GM20431 (cell line): ENCODE data around the gene CEP95.
"Not testable (repeated sequence)": the region's sequence is repeated elsewhere in the genome, so short reads cannot be mapped to it uniquely, and the experiment has no call there.

Source experiments
- in situ Hi-C: fragments of 300-500 bp; cut with MseI, MboI; formaldehyde crosslinking; loops from one replicate; pipeline ENCODE4 v1.15.0; 2020; ENCODE audit warnings: low sequenced_read_pairs; ENCODE audit not compliant: unreplicated experiment

Gene CEP95

DNA sequence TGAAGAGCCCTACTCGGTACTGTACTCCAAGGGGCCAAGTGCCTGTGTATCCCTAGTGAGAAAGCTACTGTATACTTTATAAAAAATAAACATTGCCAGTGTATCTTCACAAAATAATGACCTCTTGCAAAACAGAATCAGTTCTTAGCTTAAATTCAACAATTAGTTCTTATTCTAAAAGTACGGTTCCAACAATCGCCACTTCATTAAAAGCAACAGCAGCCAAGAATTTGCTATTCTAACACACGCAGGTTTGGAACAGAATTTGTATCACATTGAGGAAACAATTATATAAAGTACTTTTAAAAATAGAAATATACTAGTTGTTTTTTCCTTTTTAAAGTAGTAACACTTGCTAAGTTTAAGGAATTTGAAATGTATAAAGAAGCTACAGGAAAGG, 48.5 kb downstream of the CEP95 start:
- in situ Hi-C loops: no loop called here

DNA sequence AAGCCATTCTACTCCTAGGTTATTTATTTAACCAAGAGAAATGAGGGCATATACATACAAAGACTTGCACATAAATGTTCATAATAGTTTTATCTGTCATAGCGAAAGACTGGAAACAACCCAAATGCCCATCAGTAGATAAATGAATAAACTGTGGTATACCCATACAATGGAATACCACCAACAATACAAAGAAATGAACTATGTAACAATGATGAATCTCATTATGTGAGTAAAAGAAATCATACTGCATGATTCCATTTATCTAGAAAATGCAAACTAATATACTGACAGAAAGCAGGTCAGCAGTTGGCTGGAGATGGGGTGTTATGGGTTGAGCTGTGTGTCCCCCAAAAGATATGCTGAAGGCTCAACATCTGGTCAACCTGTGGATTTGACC, 57.3 kb downstream of the CEP95 start:
- in situ Hi-C loops: no loop called here

DNA sequence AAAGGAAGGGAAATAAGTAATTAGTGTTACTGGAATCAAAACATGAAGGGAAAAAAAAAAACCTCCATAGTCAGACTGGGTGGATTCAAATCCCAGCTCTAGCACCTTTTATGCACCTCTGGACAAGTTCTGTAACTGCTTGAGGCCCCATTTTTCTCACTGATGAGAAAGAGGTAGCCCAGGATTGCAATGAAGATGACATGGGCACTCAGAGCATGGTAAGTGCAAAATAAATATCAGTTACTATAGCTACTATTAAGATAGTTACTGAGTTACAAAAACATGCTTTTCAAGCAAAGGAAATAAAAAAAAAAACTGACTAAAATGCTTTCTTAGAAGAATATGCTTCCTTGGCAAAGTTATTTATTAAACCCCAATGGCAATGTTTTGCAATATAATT, 58.8 kb downstream of the CEP95 start:
- in situ Hi-C loops: no loop called here

DNA sequence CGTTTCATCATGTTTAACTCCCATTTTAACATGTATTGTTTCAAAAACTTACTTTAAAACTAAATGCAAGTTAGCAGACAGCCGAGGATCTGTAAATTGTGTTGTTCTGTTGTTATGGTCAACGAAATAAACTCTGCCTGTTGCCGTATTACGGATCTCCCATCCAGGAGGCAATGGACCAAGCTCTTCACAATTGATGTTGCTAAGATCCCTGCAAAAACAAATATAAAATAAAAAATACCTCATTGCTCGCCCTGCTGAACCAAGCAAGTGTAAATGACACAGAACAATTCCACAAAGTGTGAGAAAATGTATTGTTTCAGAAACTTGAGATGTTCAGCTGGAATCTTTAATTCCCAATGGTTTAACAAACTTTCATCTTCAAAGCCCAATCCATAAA, 65.0 kb downstream of the CEP95 start:
- in situ Hi-C loops: no loop called here

DNA sequence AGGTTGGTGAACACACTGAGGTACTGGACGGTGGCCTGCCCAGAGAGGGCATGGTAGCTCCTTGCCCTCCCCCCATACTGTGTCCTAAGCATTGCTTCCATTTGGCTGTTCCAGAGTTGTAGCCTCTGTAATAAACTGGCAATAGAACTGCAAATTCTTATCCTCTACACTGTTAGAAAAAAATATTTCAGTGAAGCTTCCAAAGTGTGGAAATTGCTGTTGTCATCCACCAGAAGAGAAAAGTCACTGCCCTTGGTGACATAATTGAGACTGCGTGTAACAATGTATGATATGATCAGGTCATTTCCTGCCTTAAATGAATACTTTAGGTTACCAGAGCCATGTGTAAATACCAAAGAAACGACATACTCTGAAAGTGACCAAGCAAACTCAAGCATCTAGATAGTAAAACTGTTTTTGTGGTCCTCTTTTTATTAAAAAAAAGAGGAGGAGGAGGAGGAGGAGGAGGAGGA, 65.9 kb downstream of the CEP95 start:
- in situ Hi-C loops: no loop called here

DNA sequence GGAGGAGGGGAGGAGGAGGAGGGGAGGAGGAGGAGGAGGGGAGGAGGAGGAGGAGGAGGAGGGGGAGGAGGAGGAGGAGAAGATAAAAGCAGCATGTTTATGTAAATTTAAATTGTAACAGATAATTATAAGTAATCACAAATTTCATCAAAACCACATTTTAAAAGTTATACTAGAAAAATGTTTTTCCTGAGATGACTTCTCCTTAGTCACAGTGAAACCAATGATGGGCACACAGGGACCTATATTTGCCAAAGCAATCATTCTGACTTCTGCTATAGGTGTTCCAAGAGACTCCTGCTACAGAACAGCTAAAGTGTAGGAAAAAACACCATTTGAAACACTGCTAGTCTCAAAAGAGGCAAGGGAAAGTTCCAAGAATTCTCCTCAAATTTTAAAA, 66.4 kb downstream of the CEP95 start:
- in situ Hi-C loops: no loop called here

DNA sequence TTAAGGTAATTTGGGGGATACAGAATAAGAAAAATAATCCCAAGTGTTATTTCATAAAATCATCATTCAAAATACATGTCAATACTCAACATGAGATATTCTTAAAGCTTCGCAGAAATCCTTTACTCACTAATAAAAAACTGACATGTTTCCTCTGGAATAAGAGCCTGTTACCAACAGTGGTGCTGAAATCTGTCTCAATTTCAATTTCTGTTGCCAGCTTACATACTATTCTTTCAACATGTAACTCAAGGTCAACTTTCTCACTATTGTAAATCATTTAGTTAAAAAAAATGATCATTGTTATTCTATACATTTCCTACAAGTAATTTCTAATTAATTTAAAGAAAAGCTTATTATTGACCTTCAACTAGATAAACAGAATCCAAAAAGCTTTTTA, 67.9 kb downstream of the CEP95 start:
- in situ Hi-C loops: no loop called here

DNA sequence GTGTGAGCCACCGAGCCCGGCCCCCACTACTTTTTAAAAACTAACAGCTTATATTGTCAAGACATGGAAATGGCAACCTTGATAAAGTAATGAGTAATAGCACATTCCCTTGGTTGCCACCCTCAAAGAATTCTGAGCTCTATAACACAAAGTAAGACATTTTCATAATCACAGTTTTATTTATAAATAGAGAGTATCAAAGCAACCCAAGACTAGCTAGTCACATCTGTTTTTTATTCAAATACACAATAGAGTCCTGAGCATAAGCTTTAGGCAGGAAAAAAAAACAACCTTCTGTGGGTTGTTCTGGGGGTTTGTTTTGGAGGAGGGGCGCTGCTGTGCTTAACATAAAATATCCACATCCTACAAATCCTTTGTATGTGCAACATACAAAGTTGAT, 68.7 kb downstream of the CEP95 start:
- in situ Hi-C loops: no loop called here

DNA sequence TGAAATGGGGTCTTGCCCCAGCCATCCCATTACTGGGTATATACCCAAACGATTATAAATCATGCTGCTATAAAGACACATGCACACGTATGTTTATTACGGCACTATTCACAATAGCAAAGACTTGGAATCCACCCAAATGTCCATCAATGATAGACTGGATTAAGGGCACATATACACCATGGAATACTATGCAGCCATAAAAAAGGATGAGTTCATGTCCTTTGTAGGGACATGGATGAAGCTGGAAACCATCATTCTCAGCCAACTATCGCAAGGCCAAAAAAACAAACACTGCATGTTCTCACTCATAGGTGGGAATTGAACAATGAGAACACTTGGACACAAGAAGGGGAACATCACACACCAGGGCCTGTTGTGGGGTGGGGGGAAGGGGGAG, 70.2 kb downstream of the CEP95 start:
- in situ Hi-C loops: not testable (repeated sequence)

DNA sequence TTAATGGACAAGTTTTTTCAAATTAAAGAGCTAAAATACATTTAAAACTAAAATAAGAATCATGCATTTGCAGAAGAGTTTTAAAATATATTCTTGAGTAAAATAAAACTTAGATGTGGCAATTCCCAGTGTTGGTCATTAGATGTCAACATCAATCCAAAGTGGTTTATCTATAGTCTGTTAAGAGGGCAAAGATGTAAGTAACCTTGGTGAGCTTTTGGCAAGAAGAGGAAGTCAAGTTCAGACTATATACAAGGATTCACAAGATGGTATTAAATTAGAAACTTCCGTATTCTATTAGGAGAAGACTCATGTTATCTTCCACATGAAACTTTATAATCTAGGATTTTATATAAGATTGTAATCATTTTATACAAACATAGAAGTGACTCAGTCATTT, 73.1 kb downstream of the CEP95 start:
- in situ Hi-C loops: no loop called here

DNA sequence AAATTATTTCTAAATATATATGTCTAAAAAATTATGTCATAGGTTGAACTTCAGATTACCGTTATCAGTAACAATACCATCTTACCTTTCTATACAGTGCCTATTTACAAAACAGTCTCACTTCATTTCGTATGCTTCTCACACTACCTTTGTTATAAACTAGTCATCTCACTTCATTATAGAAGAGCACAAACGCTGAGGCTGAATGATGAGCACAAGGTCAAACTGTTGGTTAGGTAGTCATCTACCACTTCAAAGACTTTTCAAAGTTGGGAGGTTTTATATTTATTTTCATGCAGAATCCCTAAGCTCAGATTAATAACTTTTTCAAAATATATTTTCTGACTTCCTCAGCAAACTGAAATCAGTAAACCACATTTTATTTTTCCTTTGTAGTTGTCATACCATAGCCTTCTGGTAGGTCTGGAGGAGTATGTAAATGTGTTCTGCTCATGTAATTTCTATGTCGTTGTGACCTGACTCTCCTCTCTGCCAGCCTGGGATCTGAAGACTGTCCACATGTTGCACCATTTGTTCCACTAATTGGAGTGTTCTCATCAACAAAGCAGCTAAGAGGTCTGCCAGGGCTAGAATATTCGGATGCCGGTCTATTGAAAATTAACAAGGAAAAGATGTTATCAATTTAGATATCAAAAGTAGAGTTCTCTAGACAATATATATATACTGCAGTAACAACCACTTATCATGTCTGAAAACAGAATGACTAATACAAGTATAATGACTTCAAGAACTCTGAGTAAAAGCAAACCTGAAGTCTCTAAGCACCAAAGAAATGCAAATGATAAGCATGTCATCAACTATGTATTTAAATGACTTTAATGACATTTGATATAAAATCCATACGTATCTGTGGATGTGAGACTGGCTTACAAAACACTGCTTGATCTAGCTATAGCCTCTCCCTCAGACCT, 73.9 kb downstream of the CEP95 start:
- in situ Hi-C loops: no loop called here

DNA sequence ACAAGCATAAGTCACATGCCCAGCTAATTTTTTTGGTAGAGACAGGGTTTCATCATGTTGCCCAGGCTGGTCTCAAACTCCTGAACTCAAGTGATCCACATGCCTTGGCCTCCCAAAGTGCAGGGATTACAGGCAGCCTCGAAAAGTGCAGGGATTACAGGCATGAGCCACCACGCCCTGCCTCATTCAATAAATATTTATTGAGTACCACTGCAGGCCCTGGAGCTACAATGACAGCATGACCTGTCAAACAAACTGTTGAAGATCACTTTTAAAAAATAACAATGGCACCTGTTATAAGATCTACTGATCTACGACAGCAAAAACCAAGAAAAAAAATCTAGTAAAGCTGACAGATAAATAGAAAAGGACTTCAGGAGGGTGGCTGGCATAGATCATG, 76.3 kb downstream of the CEP95 start:
- in situ Hi-C loops: no loop called here

DNA sequence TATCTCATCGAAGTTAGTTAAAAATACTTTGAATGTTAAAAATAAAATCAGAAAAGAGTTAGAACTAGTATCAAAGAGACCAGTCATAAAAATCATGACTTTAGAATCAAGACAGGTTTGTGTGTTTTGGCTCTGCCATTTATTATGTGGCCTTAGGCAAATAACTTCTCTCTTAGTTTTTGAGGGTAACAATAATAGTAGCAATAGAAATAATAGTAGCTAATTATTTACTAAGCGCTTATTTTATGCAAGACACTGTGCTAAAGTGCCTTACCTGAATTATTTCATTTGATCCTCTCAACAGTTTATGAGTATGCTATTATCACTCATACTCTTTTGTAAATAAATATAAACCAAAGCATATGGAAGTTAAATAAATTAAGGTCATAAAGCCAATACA, 78.4 kb downstream of the CEP95 start:
- in situ Hi-C loops: no loop called here
